CD1c-positive myeloid dendritic cell (primary cell): Measurements from ENCODE around the gene TCEA3.

ENCODE experiments used
- DNase-seq: peaks from one replicate; pipeline ENCODE4 v3.0.0-alpha.2; 2016; ENCODE audit errors: extremely low spot score

TCEA3 gene

DNA sequence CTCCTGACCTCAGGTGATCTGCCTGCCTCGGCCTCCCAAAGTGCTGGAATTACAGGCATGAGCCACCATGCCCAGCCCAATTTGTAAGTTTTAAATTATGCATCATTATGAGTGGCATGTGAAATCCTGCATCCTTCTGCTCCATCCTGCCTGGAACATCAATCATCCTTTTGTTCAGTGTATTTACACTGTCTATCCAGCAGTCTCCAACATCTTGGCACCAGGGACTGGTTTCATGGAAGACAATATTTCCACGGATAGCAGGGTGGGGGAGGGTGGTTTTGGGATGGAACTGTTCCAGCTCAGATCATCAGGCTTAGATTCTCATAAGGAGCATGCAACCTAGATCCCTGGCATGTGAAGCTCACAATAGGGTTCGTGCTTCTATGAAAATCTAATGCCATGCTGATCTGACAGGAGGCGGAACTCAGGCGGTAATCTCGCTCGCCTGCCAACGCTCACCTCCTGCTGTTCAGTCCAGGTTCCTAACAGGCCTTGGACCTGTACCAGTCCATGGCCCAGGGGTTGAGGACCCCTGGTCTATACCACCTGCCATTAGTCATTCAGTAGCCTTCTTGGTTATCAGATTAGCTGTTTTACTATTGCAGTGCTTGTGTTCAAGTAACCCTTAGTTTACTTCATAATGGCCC, 22.2 kb upstream of the TCEA3 start:
- no peak for DNase-seq

DNA sequence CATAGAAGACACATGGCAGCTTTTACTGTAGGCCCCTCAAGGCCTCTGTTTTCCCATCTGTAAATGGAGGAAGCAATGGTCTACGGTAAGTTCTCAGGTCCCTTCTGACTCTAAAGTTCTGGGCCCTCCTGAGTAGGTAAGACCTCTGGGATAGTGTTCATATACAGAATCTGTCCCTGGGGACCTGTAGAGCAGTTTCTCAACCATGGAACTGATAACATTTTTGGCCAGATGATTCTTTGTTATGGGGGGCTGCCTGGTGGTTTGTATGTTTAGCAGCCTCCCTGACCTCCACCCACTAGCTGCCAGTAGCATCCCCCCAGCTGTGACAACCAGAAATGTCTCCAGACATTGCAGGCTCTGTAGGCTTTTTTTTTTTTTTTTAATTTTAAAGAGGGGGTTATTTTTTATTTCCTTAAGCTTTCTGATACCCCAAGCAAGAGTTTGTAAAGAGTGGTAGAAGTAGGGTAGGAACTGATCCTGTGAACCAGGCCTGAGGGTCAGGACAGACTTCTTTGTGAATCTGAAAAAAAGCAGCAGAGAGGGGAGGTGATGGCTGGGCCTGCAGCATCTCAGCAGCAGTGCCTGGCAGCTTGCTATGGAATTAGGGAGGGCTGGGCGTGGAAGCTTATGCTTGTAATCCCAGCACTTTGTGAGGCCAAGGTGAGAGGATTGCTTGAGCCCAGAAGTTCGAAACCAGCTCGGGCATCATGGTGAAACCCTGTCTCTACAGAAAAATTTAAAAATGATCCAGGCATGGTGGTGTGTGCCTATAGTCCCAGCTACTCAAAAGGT, 20.2 kb upstream of the TCEA3 start:
- no peak for DNase-seq

DNA sequence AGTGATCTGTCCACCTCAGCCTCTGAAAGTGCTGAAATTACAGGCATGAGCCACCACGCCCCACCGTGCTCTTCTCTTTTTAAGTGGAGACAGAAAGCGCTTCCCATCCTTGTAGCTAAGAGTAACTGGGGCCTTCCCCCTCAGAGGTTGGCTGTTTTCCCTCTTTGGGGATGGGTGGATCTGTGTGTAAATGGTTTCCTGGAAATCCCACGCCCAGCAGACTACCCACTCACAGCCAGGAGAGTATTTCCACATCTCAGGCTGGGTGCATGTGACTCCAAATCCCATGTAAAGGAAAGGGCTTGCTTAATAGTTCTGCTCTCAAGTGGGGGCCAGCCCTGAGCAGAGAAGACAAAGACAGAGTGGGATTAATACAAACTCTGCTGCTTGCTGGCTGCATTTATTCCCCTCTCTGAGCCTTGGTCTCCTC, 19.6 kb upstream of the TCEA3 start:
- DNase-seq: peak; percentile 83

DNA sequence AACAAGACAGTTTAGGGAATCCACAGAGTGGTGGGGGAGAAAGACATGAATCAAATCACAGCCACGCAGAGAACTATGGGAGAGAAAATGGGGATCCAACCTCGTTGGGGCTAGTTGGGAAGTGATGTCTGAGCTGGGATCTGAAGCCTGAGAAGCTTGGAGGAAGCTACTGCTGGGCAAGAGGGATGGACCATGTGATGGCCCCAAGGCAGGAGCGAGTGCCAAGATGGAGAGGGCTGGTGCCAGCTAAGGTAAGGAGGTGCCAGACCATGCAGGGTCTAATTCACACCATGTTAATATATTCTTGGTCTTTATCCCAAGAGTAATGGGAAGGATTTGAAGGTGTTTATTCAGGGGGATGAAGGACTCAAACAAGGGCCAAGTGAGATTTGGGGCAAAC, 18.2 kb upstream of the TCEA3 start:
- no peak for DNase-seq

DNA sequence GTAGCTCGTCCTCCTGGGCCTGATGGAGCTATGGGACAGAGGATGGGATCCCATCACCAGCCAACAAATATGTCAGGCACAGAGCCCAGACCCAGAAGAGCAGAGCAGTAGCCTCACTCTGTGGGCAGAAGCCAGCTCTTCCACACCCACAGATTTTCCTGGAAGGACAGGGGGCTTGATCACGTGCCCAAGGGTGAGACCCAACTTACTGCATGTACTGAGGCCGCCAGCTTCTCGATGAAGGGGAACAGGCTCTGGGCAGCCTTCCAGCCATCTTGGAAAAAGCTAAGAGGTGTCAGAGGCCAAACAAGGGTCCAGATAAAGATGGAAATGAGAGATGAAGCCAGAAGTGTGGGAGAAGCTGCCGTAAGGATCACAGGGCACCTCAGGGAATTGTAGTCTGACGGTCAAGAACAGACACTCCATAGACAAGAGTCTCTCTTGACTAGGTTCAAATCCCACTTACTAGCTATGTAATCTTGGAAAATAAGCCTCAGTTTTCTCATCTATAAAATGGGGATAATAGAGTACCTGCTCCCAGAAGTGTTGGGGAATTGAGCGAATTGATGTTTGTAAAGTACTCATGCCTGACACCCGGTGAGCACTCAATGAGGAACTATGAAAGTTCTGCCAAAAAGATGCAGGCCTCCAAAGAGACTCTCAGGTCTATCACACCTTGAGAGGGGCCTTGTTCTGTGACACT, 17.0 kb upstream of the TCEA3 start:
- no peak for DNase-seq

DNA sequence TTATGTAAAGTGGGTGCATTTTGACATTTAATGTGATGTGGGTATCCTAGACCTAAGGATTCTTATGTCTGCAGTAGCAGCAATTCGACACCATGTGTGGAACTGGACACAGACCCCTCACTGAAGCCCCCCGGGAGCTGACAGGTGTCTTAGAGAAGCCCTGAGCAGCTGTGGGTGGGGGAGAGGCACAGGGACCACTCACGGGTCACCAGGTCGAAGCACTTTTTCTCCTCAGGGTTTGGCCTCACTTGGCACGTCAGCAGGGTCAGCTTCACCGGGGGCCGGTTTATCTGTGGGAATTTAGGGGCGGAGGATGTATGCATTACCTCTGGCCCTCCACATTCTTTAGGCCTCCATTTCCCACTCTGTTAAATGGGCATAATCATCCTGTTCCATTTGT, 14.0 kb upstream of the TCEA3 start:
- no peak for DNase-seq

- DNase-seq: no peak
These were observed 12.8 kb upstream of the TCEA3 start for GRCh38 chr1:23437355-23437664.

DNA sequence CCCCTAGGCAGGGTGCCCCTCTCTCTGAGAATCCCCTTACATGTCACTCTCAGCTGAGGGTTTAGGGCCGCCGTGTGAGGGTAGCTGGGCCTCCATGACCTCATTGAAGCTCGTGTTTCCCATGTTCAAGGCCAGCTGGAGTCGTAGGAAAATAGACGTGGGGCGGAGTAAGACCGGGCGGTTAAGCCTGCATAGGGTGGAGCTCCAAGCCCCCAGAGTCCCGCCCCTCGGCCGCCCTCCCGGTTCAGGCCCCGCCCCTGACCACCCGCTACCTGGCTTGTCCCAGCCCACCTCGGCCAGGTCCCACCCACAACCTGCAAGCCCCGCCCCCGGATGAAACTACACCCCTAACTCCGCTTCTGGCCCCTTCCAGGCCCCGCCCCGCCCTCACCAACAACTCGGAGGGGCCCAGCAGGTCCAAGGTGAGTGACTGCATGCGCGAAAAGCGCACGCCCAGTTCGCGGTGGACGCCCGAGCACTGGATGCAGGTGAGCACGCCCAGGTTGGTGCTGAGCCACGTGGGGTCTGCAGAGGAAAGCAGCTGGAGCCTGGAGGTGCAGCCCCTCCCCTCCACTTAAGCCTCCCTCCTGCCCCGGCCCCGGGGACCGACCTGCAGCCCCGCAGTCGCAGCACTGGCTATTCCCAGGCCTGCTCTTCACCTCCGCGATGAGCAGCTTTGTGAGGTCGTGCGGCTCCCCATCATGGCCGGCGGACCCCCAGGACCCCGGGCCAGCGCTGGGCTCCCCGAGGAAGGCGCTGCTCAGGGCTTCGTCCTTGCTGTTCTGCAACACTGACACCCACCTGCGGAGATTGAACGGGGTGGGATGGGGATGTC, 12.2 kb upstream of the TCEA3 start:
- no peak for DNase-seq

GRCh38 chr1:23434260-23434775, 9.8 kb upstream of the TCEA3 start:
- no peak for DNase-seq

DNA sequence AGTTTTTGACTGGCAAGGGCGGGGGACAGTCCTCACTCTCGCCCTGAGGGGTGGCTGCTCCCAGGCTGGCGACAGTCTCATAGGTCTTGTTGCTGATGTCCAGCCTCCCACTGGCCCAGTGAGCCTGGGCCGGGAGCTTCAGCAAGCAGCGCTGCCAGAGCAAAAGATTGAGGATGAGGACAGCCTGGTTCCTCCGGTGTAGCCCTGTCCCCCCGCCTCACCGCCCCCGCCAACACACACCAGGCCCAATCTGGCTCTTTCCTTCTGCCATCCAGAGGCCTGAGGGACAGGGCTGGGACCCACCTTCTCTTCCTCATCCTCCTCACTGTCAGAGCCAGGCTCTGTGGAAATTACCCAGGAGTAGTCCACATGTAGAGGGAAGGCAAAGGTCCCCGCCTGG, 8.6 kb upstream of the TCEA3 start:
- no peak for DNase-seq

- no peak for DNase-seq
These were observed 6.9 kb upstream of the TCEA3 start for GRCh38 chr1:23431431-23431830.

- no peak for DNase-seq
These were observed 6.3 kb upstream of the TCEA3 start for GRCh38 chr1:23430803-23431202.

GRCh38 chr1:23428136-23428905, 3.8 kb upstream of the TCEA3 start:
- DNase-seq: no peak

- DNase-seq: no peak
These were observed 3.0 kb upstream of the TCEA3 start for GRCh38 chr1:23427550-23427949.

DNA sequence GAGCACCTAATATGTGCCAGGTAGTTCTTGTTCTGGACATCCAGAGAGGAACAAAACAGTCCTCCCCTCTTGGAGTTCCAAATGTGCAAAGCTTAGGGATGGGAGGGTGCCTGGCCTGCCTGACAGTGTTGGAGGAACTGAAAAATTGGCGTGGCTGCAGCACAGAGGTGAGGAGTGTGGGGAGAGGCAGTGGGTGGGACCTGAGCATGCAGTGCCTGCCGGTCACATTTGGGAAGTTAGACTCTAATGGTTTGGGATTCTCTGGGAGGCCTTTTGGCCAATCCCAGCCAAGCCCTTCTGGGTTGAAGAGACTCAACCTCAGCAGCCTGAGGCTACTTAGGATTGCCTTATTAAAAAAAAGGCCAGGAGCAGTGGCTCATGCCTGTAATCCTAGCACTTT, 2.3 kb upstream of the TCEA3 start:
- peak; percentile 63 for DNase-seq

DNA sequence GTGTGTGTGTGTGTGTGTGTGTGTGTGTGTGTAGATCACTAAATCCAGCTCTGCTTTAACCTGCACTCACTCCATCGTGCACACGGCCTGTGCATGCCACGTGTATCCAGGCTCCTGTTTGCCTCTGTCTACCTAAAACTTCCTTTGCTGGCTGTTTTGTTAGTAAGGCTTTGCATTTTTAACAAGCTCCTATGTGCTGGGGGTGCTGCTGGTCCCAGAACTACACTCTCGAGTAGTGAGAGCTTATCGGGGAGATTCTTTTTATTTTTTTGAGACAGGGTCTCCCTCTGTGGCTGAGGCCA, 596 bp upstream of the TCEA3 start:
- no peak for DNase-seq

- DNase-seq: no peak
These were observed 894 bp downstream of the TCEA3 start for GRCh38 chr1:23423415-23424292.

DNA sequence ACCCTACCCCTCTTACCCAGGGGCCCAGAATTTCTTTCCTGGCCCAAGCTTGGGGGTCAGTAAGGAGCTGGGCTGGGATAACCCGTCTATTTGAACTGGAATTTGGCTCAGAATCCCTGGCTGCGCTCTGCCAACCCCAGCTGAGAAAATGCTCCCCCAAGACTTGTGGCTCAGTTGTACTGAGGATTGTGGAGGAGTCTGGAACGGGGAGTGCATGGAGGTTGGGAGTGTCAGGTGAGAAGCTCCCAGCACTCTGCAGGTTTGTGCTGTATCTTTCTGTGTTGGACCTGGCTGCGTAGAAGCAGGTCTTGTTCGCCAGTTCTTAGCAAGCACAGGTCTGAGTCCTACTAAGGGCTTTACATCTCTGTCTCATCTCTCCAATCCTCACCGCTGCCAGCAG, 1.6 kb downstream of the TCEA3 start:
- DNase-seq: no peak

GRCh38 chr1:23422241-23422877, 2.2 kb downstream of the TCEA3 start:
- peak; percentile 73 for DNase-seq

GRCh38 chr1:23421753-23422240, 2.8 kb downstream of the TCEA3 start:
- DNase-seq: no peak
